ENCODE data around the gene FRMD6.

FRMD6 gene

GRCh38 chr14:51666070-51666469 is 14.4 kb downstream of the FRMD6 start:
- no peak for DNase-seq (ENCODE audit: low read depth in 1 of 2, low spot score in 1 of 2)
- no peak overlapping the region for H3K4me3 ChIP-seq (replicated peaks; ENCODE audit: insufficient read depth, low read length)
- no peak for TF ChIP-seq CTCF (IDR thresholded peaks at IDR 0.05; ENCODE audit: insufficient read depth, low read length)
- TF ChIP-seq POLR2AphosphoS5 (IDR thresholded peaks at IDR 0.05; ENCODE audit: low read depth): no peak
- TF ChIP-seq GABPA (IDR thresholded peaks at IDR 0.05; ENCODE audit: low read depth): no peak
- TF ChIP-seq REST (IDR thresholded peaks at IDR 0.05; ENCODE audit: insufficient replicate concordance, low read depth): no peak
- TF ChIP-seq SPI1 (IDR thresholded peaks at IDR 0.05; ENCODE audit: borderline replicate concordance, low read depth): no peak
- H3K27me3 ChIP-seq (ENCODE audit: insufficient read depth, poor library complexity, severe bottlenecking): no peaks in the 10 kb centered on the region
- no peak overlapping the region for H3K27ac ChIP-seq (replicated peaks)

- no peak overlapping the region for H3K27ac ChIP-seq (replicated peaks)
- no peak for DNase-seq (ENCODE audit: low read depth in 1 of 2, low spot score in 1 of 2)
- no peak for TF ChIP-seq REST (IDR thresholded peaks at IDR 0.05; ENCODE audit: insufficient replicate concordance, low read depth)
- no peak for TF ChIP-seq CTCF (IDR thresholded peaks at IDR 0.05; ENCODE audit: insufficient read depth, low read length)
- no peak for TF ChIP-seq SPI1 (IDR thresholded peaks at IDR 0.05; ENCODE audit: borderline replicate concordance, low read depth)
- no peak for TF ChIP-seq GABPA (IDR thresholded peaks at IDR 0.05; ENCODE audit: low read depth)
- no peak for TF ChIP-seq POLR2AphosphoS5 (IDR thresholded peaks at IDR 0.05; ENCODE audit: low read depth)
- H3K27me3 ChIP-seq (ENCODE audit: insufficient read depth, poor library complexity, severe bottlenecking): no peaks in the 10 kb centered on the region
- H3K4me3 ChIP-seq (replicated peaks; ENCODE audit: insufficient read depth, low read length): no peak overlapping the region
Measured at GRCh38 chr14:51666826-51667225, 15.1 kb downstream of the FRMD6 start.

GRCh38 chr14:51668870-51669269 is 17.2 kb downstream of the FRMD6 start:
- peaks cover 1% of the 10 kb centered on the region for H3K27me3 ChIP-seq (ENCODE audit: insufficient read depth, poor library complexity, severe bottlenecking)
- no peak for TF ChIP-seq SPI1 (IDR thresholded peaks at IDR 0.05; ENCODE audit: borderline replicate concordance, low read depth)
- TF ChIP-seq REST (IDR thresholded peaks at IDR 0.05; ENCODE audit: insufficient replicate concordance, low read depth): no peak
- TF ChIP-seq GABPA (IDR thresholded peaks at IDR 0.05; ENCODE audit: low read depth): no peak
- no peak for TF ChIP-seq CTCF (IDR thresholded peaks at IDR 0.05; ENCODE audit: insufficient read depth, low read length)
- TF ChIP-seq POLR2AphosphoS5 (IDR thresholded peaks at IDR 0.05; ENCODE audit: low read depth): no peak
- DNase-seq (ENCODE audit: low read depth in 1 of 2, low spot score in 1 of 2): no peak
- H3K4me3 ChIP-seq (replicated peaks; ENCODE audit: insufficient read depth, low read length): no peak overlapping the region
- no peak overlapping the region for H3K27ac ChIP-seq (replicated peaks)
